ENCODE data around the gene TJP3. TPM values are rescaled to one million over a fixed set of nuclear protein-coding genes. Genes with fewer than 3 reads are reported as not detected.

TJP3 gene
- total RNA-seq, 1 donor: not detected

- TF ChIP-seq, protein P1, sequence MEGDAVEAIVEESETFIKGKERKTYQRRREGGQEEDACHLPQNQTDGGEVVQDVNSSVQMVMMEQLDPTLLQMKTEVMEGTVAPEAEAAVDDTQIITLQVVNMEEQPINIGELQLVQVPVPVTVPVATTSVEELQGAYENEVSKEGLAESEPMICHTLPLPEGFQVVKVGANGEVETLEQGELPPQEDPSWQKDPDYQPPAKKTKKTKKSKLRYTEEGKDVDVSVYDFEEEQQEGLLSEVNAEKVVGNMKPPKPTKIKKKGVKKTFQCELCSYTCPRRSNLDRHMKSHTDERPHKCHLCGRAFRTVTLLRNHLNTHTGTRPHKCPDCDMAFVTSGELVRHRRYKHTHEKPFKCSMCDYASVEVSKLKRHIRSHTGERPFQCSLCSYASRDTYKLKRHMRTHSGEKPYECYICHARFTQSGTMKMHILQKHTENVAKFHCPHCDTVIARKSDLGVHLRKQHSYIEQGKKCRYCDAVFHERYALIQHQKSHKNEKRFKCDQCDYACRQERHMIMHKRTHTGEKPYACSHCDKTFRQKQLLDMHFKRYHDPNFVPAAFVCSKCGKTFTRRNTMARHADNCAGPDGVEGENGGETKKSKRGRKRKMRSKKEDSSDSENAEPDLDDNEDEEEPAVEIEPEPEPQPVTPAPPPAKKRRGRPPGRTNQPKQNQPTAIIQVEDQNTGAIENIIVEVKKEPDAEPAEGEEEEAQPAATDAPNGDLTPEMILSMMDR (IDR thresholded peaks at IDR 0.05; ENCODE audit: insufficient read depth, low read depth, low read length): no peak
- no peak overlapping the region for H3K4me3 ChIP-seq (ENCODE audit: low read depth, low read length)
- no peak for DNase-seq (ENCODE audit: low read depth)
Measured at GRCh38 chr19:3684817-3685410, 23.3 kb upstream of the TJP3 start.

DNA sequence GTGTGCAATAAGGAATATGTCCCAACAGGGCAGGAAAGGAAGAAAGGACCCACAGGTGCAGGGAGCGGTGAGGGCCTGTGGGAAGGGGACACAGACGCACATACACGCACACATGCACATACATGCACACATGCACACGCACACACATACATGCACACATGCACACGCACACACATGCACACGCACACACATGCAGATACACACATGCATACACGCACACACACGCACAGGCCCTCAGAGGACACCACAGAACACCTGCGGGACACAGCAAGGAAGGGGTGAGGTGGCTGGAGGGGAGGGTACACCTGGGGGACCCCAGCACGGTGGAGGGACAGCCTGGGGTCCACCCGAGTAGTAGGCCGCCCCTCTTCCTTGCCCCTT lies 20.8 kb upstream of the TJP3 start:
- no peak for DNase-seq (ENCODE audit: low read depth)
- TF ChIP-seq, protein P1 (IDR thresholded peaks at IDR 0.05; ENCODE audit: insufficient read depth, low read depth, low read length): no peak
- H3K4me3 ChIP-seq (ENCODE audit: low read depth, low read length): no peak overlapping the region

DNA sequence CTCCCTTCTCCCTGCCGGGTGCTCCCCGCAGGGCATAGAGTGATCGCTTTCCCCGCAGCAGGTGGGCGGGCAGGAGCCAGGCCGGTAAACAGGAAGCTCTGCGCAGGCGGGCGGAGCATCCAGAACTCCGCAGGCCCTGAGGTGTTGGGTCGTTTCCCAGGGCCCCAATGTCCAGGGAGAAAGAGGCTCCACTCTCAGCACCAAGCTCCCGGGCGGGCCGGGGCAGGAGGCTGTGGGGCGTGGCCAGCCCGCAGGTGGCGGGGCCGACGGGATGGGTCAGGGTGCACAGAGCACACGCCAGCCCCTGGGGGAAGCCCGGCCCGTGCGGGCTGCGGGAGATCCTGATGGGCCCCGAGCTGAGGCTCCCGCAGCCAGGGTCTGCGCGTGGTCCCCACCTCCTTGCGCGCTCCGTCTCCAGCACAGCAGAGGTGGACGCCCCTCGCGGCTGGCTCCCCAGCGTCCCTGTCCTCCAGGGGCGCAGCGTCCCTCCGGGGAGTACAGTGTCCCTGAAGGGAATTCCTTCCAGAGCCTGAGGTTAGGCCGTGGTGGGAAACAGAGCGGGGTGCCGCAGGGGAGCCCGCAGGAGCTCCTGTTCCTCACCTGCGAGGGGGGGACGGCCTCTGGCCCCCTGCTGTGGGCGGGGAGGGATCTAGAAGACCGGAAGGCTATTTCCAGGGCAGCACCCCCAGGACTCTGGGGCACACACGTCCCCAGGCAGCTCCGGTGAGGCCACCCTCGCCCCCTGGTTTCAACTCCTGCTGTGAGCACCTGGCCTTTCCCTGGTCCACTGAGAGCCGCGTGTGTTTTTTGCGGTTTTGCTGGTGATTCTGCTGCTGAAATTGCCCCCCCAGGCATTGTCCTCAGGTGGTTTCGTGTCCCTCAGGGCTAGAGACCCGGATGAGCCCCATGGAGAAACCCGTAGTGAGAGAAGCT lies 20.1 kb upstream of the TJP3 start:
- no peak for DNase-seq (ENCODE audit: low read depth)
- H3K4me3 ChIP-seq (ENCODE audit: low read depth, low read length): no peak overlapping the region
- TF ChIP-seq, protein P1 (IDR thresholded peaks at IDR 0.05; ENCODE audit: insufficient read depth, low read depth, low read length): no peak

GRCh38 chr19:3690551-3691371 lies 17.4 kb upstream of the TJP3 start:
- TF ChIP-seq, protein P1 (IDR thresholded peaks at IDR 0.05; ENCODE audit: insufficient read depth, low read depth, low read length): no peak
- DNase-seq (ENCODE audit: low read depth): no peak
- no peak overlapping the region for H3K4me3 ChIP-seq (ENCODE audit: low read depth, low read length)

DNA sequence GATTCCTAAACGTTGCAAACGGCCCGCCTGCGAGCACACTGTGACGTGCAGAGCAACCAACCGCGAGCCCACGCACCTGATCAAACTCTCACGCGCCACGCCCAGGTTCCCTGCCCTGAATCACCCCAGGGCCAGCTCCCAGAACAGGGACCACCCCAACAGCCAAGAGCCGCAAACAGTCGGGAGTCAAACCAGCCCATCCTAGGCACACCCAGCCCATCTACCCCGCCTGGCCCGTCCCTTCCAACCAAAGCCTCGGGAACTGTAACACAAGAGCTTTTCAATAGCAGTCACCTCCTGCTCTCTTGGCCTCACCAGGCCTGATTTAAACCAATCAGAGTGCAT lies 16.8 kb upstream of the TJP3 start:
- H3K4me3 ChIP-seq (ENCODE audit: low read depth, low read length): no peak overlapping the region
- TF ChIP-seq, protein P1 (IDR thresholded peaks at IDR 0.05; ENCODE audit: insufficient read depth, low read depth, low read length): no peak
- DNase-seq (ENCODE audit: low read depth): no peak

DNA sequence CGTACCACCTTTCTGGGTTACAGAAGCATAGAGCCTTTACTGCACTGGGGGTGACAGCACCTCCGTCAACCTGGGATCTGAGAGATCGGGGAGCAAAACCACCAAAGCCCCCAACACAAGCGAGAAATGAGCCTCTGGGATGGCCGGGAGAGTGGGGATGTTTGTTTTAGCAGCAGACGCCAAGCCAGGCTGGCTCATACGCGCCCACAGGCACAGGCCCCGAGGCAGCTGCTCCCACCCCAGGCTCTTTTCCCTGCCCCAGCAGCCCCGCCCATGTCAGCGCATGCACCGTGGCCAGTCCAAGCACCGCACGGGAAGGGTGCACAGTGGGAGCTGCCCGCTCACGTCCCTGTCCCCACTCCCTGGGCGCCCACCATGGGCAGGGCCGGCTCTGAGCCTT lies 16.5 kb upstream of the TJP3 start:
- no peak for DNase-seq (ENCODE audit: low read depth)
- no peak overlapping the region for H3K4me3 ChIP-seq (ENCODE audit: low read depth, low read length)
- TF ChIP-seq, protein P1 (IDR thresholded peaks at IDR 0.05; ENCODE audit: insufficient read depth, low read depth, low read length): no peak
